ENCODE data around the gene ITGA4.

DNA sequence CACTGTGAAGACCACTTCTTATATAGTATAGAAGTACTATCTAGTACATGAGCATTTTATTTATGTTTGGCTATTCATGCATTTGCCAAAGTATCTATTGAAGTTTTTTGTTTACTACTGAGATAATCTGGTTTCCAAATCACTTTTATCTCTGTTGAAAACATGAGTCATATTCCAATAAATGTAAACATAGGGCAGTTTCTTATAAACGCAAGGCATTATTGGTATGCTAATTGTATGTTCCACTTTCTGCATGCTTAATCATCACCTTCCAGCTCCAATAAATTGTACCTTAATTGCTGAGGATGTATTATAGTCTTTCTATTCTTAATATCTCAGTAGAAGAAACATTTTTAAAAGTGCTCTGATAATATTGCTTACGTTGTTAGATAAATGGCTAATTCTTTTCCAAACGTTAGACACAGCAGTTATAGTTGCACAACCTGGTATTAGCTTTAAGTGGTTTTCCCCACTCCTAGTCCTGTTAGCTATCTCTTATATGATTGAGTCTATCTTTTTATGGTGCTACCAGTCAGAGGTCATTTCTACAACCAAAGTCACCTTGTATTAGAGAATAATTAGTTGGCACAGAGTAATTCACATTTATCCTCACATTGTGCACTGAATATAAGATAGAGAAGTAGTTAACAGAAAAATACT, 17.2 kb downstream of the ITGA4 start:
- TF ChIP-seq, protein P1, sequence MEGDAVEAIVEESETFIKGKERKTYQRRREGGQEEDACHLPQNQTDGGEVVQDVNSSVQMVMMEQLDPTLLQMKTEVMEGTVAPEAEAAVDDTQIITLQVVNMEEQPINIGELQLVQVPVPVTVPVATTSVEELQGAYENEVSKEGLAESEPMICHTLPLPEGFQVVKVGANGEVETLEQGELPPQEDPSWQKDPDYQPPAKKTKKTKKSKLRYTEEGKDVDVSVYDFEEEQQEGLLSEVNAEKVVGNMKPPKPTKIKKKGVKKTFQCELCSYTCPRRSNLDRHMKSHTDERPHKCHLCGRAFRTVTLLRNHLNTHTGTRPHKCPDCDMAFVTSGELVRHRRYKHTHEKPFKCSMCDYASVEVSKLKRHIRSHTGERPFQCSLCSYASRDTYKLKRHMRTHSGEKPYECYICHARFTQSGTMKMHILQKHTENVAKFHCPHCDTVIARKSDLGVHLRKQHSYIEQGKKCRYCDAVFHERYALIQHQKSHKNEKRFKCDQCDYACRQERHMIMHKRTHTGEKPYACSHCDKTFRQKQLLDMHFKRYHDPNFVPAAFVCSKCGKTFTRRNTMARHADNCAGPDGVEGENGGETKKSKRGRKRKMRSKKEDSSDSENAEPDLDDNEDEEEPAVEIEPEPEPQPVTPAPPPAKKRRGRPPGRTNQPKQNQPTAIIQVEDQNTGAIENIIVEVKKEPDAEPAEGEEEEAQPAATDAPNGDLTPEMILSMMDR (IDR thresholded peaks at IDR 0.05) = no peak
- no peak for TF ChIP-seq POLR2A (IDR thresholded peaks at IDR 0.05)
